ENCODE results near the gene CCSER2. TPM values are rescaled to one million over a fixed set of nuclear protein-coding genes. Genes with fewer than 3 reads are reported as not detected.

Gene CCSER2
- total RNA-seq, 2 donors from 2014 or later: 39.0 to 60.6 TPM

DNA sequence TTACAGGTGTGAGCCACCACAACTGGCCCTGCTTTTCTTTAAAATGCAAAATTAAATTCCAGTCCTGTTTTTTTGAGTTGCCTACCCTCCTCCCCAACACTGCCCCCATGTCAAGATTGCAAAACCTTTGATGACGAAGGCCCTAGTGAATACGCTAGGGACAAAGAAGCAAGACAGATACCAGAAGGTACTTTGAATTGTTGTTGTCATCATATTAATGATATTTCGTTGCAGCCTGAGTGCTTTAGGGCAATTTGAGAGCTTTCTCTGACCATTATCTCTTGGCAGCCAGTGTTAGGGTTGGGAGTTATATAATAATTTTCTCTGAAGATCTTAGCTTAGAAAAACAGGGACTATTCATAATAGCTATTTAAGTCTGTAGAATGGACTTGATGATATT is 7.1 kb downstream of the CCSER2 start:
- H3K36me3 ChIP-seq: no peaks in the 10 kb centered on the region
- no peak overlapping the region for H3K27ac ChIP-seq
- DNase-seq (ENCODE audit: low spot score): no peak
- no peaks in the 10 kb centered on the region for H3K27me3 ChIP-seq (replicated peaks; ENCODE audit: insufficient read depth)
- no peak for ATAC-seq (ENCODE audit: insufficient number of reproducible peaks, low FRiP score, low read depth)
- TF ChIP-seq, protein P1, sequence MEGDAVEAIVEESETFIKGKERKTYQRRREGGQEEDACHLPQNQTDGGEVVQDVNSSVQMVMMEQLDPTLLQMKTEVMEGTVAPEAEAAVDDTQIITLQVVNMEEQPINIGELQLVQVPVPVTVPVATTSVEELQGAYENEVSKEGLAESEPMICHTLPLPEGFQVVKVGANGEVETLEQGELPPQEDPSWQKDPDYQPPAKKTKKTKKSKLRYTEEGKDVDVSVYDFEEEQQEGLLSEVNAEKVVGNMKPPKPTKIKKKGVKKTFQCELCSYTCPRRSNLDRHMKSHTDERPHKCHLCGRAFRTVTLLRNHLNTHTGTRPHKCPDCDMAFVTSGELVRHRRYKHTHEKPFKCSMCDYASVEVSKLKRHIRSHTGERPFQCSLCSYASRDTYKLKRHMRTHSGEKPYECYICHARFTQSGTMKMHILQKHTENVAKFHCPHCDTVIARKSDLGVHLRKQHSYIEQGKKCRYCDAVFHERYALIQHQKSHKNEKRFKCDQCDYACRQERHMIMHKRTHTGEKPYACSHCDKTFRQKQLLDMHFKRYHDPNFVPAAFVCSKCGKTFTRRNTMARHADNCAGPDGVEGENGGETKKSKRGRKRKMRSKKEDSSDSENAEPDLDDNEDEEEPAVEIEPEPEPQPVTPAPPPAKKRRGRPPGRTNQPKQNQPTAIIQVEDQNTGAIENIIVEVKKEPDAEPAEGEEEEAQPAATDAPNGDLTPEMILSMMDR (IDR thresholded peaks at IDR 0.05): no peak
- peaks cover 8 to 39% of the 10 kb centered on the region in 2 donors for H3K4me1 ChIP-seq (ENCODE audit: control insufficient read depth in 1 of 2, low read depth in 2 of 2)
- no peaks in the 10 kb centered on the region for H3K9me3 ChIP-seq
- H3K4me3 ChIP-seq: no peak overlapping the region

DNA sequence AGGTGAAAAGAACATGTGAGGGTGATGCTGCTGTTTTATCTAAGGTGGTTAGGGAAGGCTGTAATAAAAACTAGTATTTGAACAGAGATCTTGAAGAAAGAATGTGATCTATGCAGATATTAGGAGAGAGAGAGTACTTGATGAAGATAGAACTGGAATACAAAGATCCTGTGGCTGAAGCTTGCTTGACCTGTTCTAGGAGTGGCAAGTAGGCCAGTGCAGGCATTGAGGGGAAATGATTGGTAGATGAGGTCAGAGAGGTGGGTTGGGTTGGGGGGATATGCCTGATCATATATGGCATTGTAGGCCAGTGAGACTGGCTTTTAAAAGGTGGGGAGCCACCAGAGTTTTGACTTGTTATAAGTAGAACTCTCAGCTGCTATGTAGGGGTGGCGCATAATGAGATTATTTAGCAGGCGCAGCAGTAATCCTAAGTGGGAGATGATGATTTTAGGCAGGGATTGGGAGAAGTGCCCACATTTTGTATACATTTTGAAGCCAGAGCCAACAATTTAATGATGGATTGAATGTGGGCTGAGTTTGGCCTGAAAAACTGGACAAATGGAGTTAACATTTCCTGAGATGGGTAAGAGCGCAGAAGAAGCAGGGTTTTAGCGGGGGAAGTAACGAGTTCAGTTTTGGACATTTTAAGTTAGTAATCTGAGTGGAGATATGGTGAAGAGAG is 8.2 kb downstream of the CCSER2 start:
- no peak for ATAC-seq (ENCODE audit: insufficient number of reproducible peaks, low FRiP score, low read depth)
- Histone ChIP-seq H3K4me1 (ENCODE audit: control insufficient read depth in 1 of 2, low read depth in 2 of 2) (peaks cover 8 to 33% of the 10 kb centered on the region in 2 donors), H3K9me3 (no peaks in the 10 kb centered on the region), H3K4me3 (no peak overlapping the region), H3K27me3 (replicated peaks; ENCODE audit: insufficient read depth) (no peaks in the 10 kb centered on the region), H3K27ac (no peak overlapping the region), H3K36me3 (no peaks in the 10 kb centered on the region)
- DNase-seq (ENCODE audit: low spot score): no peak
- TF ChIP-seq, protein P1 (IDR thresholded peaks at IDR 0.05): no peak

DNA sequence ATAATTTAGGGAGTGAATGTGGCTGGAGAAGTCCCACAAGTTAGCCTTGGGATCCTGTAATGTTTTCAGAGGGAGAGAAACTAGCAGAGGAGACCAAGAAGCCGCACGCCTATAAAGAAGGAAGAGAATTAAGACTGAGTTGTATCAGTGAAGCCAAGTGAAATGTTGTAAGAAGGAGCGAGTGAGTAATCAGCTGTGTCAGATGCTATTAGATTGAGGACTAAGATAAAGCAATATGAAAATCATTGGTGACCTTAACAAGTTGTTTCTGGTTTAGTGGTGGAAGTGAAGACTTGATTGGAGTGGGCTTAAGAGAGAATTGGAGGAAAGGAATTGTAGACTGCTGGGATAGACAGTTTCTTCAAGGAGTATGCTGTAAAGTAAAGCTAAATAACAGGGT is 8.8 kb downstream of the CCSER2 start:
- DNase-seq (ENCODE audit: low spot score) (no peak), ATAC-seq (ENCODE audit: insufficient number of reproducible peaks, low FRiP score, low read depth) (no peak)
- no peaks in the 10 kb centered on the region for H3K9me3 ChIP-seq
- TF ChIP-seq, protein P1 (IDR thresholded peaks at IDR 0.05): no peak
- no peaks in the 10 kb centered on the region for H3K27me3 ChIP-seq (replicated peaks; ENCODE audit: insufficient read depth)
- no peak overlapping the region for H3K4me3 ChIP-seq
- H3K4me1 ChIP-seq (ENCODE audit: control insufficient read depth in 1 of 2, low read depth in 2 of 2): peaks cover 8 to 37% of the 10 kb centered on the region in 2 donors
- H3K36me3 ChIP-seq: no peaks in the 10 kb centered on the region
- no peak overlapping the region for H3K27ac ChIP-seq

DNA sequence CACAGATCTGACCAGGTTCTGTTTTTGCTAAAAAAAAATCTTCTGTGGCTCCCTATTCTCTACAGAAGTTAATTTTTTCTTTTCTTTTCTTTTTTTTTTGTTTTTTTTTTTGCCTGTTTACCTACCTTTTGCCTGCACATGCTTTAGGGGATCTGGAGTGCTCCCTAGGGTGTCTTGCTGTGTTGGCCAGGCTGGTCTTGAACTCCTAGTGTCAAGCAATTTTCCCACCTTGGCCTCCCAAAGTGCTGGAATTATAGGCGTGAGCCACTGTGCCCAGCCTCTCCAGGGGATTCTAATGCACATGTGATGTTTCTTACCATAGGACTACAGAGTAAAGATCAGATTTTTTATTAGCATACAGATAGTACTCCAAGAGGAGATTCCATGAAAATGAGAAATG is 10.6 kb downstream of the CCSER2 start:
- Histone ChIP-seq H3K4me1 (ENCODE audit: control insufficient read depth in 1 of 2, low read depth in 2 of 2) (peaks cover 12 to 30% of the 10 kb centered on the region in 2 donors), H3K4me3 (no peak overlapping the region)
- ATAC-seq (ENCODE audit: insufficient number of reproducible peaks, low FRiP score, low read depth): no peak

DNA sequence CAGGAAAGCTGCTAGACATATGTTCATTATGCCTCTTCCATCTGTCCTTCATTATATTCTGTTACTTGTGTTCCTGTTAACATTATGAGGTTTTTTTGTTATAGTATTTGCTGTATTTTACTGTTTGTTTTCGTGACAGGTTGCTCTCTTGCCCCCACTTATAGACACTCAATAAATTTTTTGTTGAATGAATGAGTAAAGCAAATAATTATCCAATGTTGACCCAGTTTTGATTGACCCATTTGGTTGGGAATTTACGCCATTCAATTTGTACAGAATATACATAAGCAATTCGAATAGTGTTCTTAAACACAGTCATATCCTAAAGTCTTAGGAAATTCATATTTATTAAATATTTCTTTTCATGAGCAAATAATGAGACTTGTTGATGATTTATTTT is 11.8 kb downstream of the CCSER2 start:
- ATAC-seq (ENCODE audit: insufficient number of reproducible peaks, low FRiP score, low read depth): no peak
- H3K4me3 ChIP-seq: no peak overlapping the region

More for the DNA sequence above, 10.6 kb downstream of the CCSER2 start:
- no peaks in the 10 kb centered on the region for H3K9me3 ChIP-seq
- no peaks in the 10 kb centered on the region for H3K36me3 ChIP-seq
- no peaks in the 10 kb centered on the region for H3K27me3 ChIP-seq (replicated peaks; ENCODE audit: insufficient read depth)
- TF ChIP-seq, protein P1 (IDR thresholded peaks at IDR 0.05): no peak
- DNase-seq (ENCODE audit: low spot score): no peak
- H3K27ac ChIP-seq: no peak overlapping the region

More for the DNA sequence above, 11.8 kb downstream of the CCSER2 start:
- Histone ChIP-seq H3K27ac (no peak overlapping the region), H3K36me3 (no peaks in the 10 kb centered on the region), H3K9me3 (no peaks in the 10 kb centered on the region), H3K27me3 (replicated peaks; ENCODE audit: insufficient read depth) (no peaks in the 10 kb centered on the region), H3K4me1 (ENCODE audit: control insufficient read depth in 1 of 2, low read depth in 2 of 2) (peaks cover 9 to 33% of the 10 kb centered on the region in 2 donors)
- TF ChIP-seq, protein P1 (IDR thresholded peaks at IDR 0.05): no peak
- no peak for DNase-seq (ENCODE audit: low spot score)
